ENCODE measurements around the gene U2SURP.

Gene U2SURP

DNA sequence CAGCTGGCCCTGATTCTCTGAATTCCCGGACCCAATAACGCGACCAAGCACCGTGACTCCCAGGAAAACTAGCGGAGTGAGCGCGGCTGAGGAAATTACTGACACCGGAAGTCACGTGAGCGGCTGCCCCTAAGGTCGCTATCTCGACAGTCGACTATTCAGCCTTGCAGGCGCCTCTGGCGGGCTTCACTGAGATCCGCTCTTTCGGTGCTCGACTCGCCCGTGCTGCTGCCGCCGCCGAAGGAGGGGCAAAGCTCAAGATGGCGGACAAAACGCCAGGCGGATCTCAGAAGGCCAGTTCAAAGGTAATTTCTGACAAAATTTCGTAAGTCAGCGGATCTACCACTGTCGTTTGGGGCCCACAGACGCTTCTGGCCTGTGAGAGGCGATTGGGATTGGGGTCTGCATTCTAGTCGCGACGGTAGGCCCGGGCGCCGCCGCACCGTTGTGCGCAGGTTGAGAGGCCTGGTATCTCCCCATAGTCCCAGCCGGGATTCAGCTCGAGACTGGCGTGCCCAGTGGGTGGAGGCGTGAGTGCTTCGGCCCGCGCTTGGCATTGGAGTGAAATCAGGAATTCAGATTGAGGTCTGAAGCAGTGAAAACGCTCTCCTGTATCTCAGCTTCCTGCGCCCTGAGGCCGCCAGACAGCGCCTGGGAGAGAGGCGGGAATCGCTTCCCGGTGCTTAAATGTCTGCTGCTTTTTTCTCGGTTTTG, at the start of gene U2SURP:
TSS of gene U2SURP (plus strand) at position 202 of the 714 bp plus-strand sequence. CDS start at position 261, 59 bp downstream.
- Histone ChIP-seq H3K36me3 (ENCODE audit: insufficient read depth, low read depth, low read length) (no peaks in the 10 kb centered on the region), H3K27ac (ENCODE audit: low read length) (peak within 1 kb of the TSS; percentile 81), H3K27me3 (ENCODE audit: insufficient read depth, low read length) (no peaks in the 10 kb centered on the region), H3K4me1 (ENCODE audit: insufficient read depth, low read length) (0 out of 2 replicates have a peak, but pooled peaks cover 3% of the 10 kb centered on the region), H3K4me3 (ENCODE audit: low read length) (peak within 1 kb of the TSS; percentile 94), H3K9ac (ENCODE audit: low read depth, low read length) (peak within 1 kb of the TSS; percentile 96), H3K9me3 (ENCODE audit: insufficient read depth, low read depth, low read length) (no peaks in the 10 kb centered on the region)

DNA sequence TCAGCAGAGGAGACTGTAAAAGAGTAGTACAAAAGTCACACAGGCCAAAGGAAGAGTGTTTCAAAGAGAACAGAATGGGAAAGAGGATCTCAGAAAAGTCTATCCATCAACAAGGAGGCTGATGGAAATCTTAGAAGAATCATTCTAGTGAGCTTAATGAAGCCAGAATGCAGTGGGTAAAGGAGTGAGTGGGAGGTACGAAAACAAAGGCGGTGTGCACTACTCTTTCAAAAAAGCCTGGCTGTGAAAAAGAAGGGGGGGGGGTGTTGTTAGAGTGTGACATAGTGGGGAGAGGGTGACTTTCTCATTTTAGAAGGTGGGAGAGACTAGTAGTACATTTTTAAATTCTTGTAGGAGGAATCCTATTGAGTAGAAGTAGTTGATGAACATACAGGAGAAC, 49.6 kb upstream of the U2SURP start:
- H3K36me3 ChIP-seq (ENCODE audit: insufficient read depth, low read depth, low read length), result no peaks in the 10 kb centered on the region
- H3K9me3 ChIP-seq (ENCODE audit: insufficient read depth, low read depth, low read length), result no peaks in the 10 kb centered on the region
- peaks cover 7% of the 10 kb centered on the region for H3K4me1 ChIP-seq (ENCODE audit: insufficient read depth, low read length)
- no peak overlapping the region for H3K27ac ChIP-seq (ENCODE audit: low read length)
- H3K9ac ChIP-seq (ENCODE audit: low read depth, low read length), result no peak overlapping the region
- no peak overlapping the region for H3K4me3 ChIP-seq (ENCODE audit: low read length)
- H3K27me3 ChIP-seq (ENCODE audit: insufficient read depth, low read length), result no peaks in the 10 kb centered on the region

DNA sequence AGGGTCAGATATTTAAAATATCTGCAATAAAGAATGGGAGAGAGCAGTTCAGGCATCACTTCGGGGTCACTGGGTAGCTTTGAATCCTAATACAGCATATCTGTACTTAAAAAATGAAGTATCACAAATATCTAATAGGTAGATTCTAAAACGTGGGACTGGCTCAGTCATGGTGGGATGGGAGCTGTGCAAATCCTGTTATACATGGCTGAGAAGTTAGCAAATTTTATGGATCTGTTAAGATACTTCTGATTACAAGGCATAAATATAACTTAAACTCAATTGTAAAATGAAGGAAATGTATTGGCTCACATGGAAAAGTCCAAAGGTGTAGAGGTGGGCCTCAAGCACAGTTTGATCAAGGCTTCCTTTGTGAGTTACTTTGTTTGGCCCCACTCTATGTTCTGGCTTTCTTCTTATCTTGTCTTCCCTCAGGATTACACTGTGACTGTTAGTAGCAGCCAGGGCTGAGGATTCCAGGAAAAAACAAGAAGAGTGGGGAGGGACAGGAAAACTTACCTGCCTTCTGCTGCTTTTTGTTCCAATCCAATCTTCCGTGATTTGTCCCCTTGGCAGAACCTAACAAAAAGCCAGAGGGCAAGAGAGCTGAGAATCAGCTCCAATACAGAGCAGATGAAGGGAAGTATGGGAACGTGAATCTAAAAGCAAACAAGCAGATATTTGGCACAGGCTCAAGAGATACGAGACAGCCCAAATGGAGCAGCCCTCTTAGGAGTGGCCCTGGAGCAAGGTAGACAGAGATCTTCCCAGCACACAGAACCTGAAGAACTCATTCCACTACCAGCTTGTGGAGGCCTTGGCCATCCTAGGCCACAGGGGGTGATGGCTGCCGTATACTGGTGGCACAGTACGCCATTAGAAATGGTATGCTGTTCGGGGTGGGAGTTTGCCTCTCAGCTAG, 48.8 kb upstream of the U2SURP start:
- H3K27me3 ChIP-seq (ENCODE audit: insufficient read depth, low read length), result no peaks in the 10 kb centered on the region
- H3K4me3 ChIP-seq (ENCODE audit: low read length), result no peak overlapping the region
- no peaks in the 10 kb centered on the region for H3K36me3 ChIP-seq (ENCODE audit: insufficient read depth, low read depth, low read length)
- H3K9me3 ChIP-seq (ENCODE audit: insufficient read depth, low read depth, low read length), result no peaks in the 10 kb centered on the region
- H3K9ac ChIP-seq (ENCODE audit: low read depth, low read length), result no peak overlapping the region
- H3K27ac ChIP-seq (ENCODE audit: low read length), result no peak overlapping the region
- peaks cover 7% of the 10 kb centered on the region for H3K4me1 ChIP-seq (ENCODE audit: insufficient read depth, low read length)

DNA sequence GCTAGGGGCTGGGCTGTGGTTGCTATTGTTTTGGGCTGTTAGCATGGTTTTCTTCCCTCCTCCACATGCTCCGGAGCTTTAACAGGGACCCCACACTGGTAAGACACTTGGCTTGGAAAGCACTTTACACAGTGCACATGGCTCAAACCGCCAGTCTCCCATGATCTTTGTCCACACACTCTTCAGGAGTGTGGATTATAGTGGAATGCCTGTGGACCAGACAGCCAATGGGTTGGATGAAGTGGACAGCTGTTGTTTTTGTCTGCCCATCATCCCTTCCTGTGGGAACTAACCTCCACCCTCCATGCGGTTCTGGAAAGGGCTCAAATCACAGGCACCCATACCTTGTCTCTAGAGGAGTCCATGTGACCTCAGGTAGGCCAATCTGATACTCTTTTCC, 47.9 kb upstream of the U2SURP start:
- Histone ChIP-seq H3K9me3 (ENCODE audit: insufficient read depth, low read depth, low read length) (no peaks in the 10 kb centered on the region), H3K27ac (ENCODE audit: low read length) (no peak overlapping the region), H3K4me1 (ENCODE audit: insufficient read depth, low read length) (peaks cover 7% of the 10 kb centered on the region), H3K36me3 (ENCODE audit: insufficient read depth, low read depth, low read length) (no peaks in the 10 kb centered on the region), H3K27me3 (ENCODE audit: insufficient read depth, low read length) (no peaks in the 10 kb centered on the region), H3K4me3 (ENCODE audit: low read length) (no peak overlapping the region), H3K9ac (ENCODE audit: low read depth, low read length) (no peak overlapping the region)

DNA sequence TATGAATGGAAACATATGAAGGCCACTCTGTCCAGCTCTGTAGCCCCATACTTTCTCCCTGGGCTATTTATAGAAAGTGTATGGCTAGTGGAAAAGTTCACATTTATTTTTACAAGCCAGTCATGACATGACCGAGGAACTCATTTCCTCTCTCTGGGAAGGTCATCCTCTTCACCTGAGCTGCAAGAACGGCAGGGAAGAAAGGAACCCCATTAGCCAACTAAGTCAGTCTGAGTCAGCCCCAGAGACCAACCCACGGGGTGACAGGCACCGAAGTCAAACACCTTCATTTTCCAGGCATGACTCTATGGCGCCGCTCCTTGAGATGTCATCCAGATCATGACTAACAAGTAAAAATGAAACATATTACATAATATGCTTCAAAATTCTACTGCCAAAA, 42.7 kb upstream of the U2SURP start:
- Histone ChIP-seq H3K27me3 (ENCODE audit: insufficient read depth, low read length) (peaks cover 25% of the 10 kb centered on the region), H3K27ac (ENCODE audit: low read length) (no peak overlapping the region), H3K9ac (ENCODE audit: low read depth, low read length) (no peak overlapping the region), H3K4me1 (ENCODE audit: insufficient read depth, low read length) (no peaks in the 10 kb centered on the region), H3K9me3 (ENCODE audit: insufficient read depth, low read depth, low read length) (no peaks in the 10 kb centered on the region), H3K4me3 (ENCODE audit: low read length) (no peak overlapping the region), H3K36me3 (ENCODE audit: insufficient read depth, low read depth, low read length) (no peaks in the 10 kb centered on the region)

DNA sequence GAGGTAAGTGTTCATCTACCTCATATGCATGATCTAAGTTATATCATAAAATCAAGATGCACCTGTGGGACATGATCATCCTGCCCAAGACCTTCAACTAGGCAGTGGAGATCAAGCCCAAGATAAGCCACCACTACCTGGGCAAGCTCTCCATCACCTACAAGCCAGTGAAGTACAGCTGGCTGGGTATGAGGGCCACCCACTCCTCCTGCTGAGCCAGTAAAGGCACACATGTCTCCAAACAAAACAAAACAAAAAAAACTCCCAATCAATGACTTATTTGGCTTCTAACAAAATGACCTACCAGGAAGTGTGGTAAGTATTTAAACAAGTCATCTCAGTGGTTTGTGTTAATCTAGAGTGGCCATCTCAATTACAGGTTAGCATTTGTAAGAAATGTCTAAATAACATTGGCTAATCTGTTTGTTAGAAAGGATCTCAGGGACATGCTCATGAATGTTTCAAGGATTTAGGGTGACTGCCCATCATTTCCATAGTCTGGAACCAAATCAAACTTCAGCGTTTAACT, 41.0 kb upstream of the U2SURP start:
- Histone ChIP-seq H3K4me1 (ENCODE audit: insufficient read depth, low read length) (no peaks in the 10 kb centered on the region), H3K36me3 (ENCODE audit: insufficient read depth, low read depth, low read length) (no peaks in the 10 kb centered on the region), H3K9me3 (ENCODE audit: insufficient read depth, low read depth, low read length) (no peaks in the 10 kb centered on the region), H3K9ac (ENCODE audit: low read depth, low read length) (no peak overlapping the region), H3K27me3 (ENCODE audit: insufficient read depth, low read length) (peaks cover 40% of the 10 kb centered on the region), H3K27ac (ENCODE audit: low read length) (no peak overlapping the region), H3K4me3 (ENCODE audit: low read length) (no peak overlapping the region)

DNA sequence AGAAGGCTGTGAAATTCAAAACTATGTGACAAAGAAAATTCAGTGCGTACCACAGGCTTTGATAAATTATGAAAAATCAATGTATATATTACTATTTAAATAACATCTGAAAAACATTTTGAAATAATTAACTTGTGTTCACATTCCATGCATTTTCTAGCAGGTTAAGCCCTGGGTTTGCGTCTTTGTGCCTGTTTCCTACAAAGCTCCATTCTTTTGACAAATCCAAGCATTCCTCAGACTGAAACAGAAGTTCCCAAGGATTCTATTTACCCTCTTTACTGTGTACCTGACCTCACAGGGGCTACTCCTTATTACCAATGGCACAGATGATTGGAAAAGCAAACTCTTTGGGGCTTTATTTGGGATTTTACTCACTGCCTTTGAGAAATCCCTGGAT, 39.8 kb upstream of the U2SURP start:
- peaks cover 51% of the 10 kb centered on the region for H3K27me3 ChIP-seq (ENCODE audit: insufficient read depth, low read length)
- no peaks in the 10 kb centered on the region for H3K9me3 ChIP-seq (ENCODE audit: insufficient read depth, low read depth, low read length)
- H3K4me3 ChIP-seq (ENCODE audit: low read length), result no peak overlapping the region
- H3K36me3 ChIP-seq (ENCODE audit: insufficient read depth, low read depth, low read length), result no peaks in the 10 kb centered on the region
- H3K27ac ChIP-seq (ENCODE audit: low read length), result no peak overlapping the region
- no peak overlapping the region for H3K9ac ChIP-seq (ENCODE audit: low read depth, low read length)
- H3K4me1 ChIP-seq (ENCODE audit: insufficient read depth, low read length), result no peaks in the 10 kb centered on the region

DNA sequence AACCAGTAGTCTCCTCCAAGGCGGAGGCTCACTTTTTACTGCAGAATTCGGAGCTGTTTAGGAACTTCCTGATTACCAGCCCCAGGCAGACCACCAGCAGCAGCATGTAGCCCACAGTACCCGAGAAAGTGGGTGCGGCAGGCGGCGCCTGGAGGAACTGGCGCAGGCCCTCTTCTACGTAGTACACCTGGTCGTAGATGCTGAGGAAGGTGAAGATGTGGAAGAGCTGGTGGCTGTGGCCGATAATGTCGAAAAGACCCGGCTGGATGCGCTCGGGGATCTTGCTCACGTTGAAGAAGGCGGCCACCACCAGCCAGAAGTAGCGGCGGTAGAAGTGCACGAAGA, 39.2 kb upstream of the U2SURP start:
- H3K27me3 ChIP-seq (ENCODE audit: insufficient read depth, low read length), result peaks cover 51% of the 10 kb centered on the region
- no peaks in the 10 kb centered on the region for H3K4me1 ChIP-seq (ENCODE audit: insufficient read depth, low read length)
- no peak overlapping the region for H3K9ac ChIP-seq (ENCODE audit: low read depth, low read length)
- H3K27ac ChIP-seq (ENCODE audit: low read length), result no peak overlapping the region
- no peaks in the 10 kb centered on the region for H3K9me3 ChIP-seq (ENCODE audit: insufficient read depth, low read depth, low read length)
- no peak overlapping the region for H3K4me3 ChIP-seq (ENCODE audit: low read length)
- no peaks in the 10 kb centered on the region for H3K36me3 ChIP-seq (ENCODE audit: insufficient read depth, low read depth, low read length)

DNA sequence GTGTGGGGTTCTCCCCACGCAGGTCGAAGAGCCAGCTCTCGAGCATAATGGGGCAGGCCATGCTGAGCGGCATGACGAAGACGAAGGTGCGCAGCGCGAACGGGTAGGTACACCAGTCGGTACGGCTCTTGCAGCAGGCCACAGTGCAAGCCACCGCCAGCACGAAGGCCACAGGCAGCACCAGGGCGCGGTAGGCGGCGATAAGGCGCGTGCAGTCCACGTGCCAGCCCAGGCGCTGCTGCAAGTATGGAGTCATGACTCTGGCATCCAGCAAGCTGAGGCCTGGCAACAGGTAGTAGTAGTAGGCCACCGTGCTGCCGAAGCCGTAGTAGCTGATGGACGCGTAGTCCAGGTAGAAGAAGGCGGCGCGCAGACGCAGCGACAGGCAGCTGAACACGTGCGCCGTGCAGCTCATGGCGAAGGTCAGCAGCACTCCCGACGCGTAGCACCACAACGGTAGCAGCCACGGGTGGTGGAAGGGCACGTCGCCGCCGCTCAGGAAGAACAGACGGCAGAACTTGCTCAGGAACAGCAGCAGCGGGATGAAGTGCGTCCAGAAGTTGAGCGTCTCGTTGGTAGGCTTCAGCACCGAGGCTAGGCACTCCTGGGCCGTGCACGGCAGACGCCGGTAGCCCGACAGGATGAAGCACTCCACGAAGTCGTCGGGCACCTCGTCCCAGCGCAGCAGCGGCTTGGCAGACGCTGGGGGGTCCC, 38.7 kb upstream of the U2SURP start:
- Histone ChIP-seq H3K9me3 (ENCODE audit: insufficient read depth, low read depth, low read length) (no peaks in the 10 kb centered on the region), H3K4me3 (ENCODE audit: low read length) (peak overlapping the region; percentile 79), H3K4me1 (ENCODE audit: insufficient read depth, low read length) (no peaks in the 10 kb centered on the region), H3K27ac (ENCODE audit: low read length) (no peak overlapping the region), H3K27me3 (ENCODE audit: insufficient read depth, low read length) (peaks cover 51% of the 10 kb centered on the region), H3K9ac (ENCODE audit: low read depth, low read length) (peak overlapping the region; percentile 45; the same call in 1 of the 2 replicates), H3K36me3 (ENCODE audit: insufficient read depth, low read depth, low read length) (no peaks in the 10 kb centered on the region)

DNA sequence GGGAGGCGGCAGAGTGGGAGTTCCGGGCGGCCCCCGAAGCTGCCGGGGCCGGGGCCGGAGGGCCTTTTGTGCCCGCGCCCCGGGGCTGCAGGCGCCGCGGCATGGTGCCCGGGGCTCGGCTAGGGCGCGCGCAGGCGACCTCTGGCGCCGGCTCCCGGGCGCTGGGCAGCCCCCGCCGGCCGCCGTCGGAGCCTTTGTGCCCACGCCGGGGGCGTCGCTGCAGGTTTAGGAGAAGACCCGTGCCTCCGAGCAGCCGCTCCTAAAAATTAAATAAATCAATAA, 38.2 kb upstream of the U2SURP start:
- Histone ChIP-seq H3K9me3 (ENCODE audit: insufficient read depth, low read depth, low read length) (no peaks in the 10 kb centered on the region), H3K9ac (ENCODE audit: low read depth, low read length) (peak overlapping the region; percentile 45; the same call in 1 of the 2 replicates), H3K27ac (ENCODE audit: low read length) (no peak overlapping the region), H3K27me3 (ENCODE audit: insufficient read depth, low read length) (peaks cover 51% of the 10 kb centered on the region), H3K36me3 (ENCODE audit: insufficient read depth, low read depth, low read length) (no peaks in the 10 kb centered on the region), H3K4me3 (ENCODE audit: low read length) (peak overlapping the region; percentile 79), H3K4me1 (ENCODE audit: insufficient read depth, low read length) (no peaks in the 10 kb centered on the region)

DNA sequence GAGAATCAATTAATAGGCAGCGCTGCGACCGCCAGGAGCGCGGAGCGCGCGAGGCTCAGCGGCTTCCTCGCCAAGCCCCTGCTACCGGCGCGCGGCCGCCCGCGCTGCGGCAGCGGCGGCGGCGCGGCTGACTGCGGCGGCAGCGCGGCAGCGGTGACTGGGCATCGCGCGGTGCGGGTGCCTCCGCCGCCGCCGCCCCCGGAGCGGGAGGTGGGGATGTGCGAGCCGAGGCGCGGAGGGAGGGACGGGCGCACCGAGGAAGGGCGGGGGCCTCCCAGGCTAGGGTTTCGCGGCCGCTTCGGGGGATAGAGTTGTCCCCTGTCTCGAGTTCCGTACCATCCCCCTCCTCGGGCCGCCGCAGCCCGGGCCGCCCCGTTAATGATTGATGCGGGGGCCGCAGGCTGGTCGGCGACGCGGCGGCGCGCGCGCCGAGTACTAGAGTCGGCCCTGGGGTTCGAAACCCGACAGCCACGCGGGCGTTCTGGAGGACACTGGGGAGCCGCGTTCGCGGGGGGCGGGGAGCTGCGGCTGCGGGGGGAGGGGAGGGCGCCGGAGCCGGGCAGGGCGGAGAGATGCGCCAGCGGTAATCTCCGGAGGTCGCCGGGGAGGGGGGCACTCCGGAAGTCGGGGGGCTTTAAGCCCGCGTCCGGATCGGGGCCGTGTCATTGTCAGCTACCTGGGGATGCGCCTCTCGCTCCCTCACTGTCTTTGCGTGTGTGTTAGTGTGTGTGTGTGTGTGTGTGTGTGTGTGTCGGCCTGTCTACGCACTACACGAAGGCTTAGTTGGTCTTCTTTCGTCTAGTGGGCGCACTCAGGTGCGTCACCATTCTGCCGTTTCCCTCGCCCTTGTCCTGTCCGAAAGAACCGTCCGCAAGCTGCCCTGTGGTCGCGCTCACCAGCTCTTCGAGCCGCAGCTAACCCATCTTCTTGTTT, 37.6 kb upstream of the U2SURP start, which contains the start of gene PAQR9:
TSS of gene PAQR9 (minus strand) at position 159 of the 933 bp plus-strand sequence. CDS start 338 bp downstream, outside the sequence.
- H3K9ac ChIP-seq (ENCODE audit: low read depth, low read length), result peak within 1 kb of the TSS; percentile 69; the same call in 1 of the 2 replicates
- peaks cover 51% of the 10 kb centered on the region for H3K27me3 ChIP-seq (ENCODE audit: insufficient read depth, low read length)
- no peak within 1 kb of the TSS for H3K27ac ChIP-seq (ENCODE audit: low read length)
- H3K4me1 ChIP-seq (ENCODE audit: insufficient read depth, low read length), result no peaks in the 10 kb centered on the region
- peak within 1 kb of the TSS; percentile 79 for H3K4me3 ChIP-seq (ENCODE audit: low read length)
- H3K36me3 ChIP-seq (ENCODE audit: insufficient read depth, low read depth, low read length), result no peaks in the 10 kb centered on the region
- no peaks in the 10 kb centered on the region for H3K9me3 ChIP-seq (ENCODE audit: insufficient read depth, low read depth, low read length)
